Measurements from ENCODE around the gene HECW1. TPM values are rescaled to one million over a fixed set of nuclear protein-coding genes. Genes with fewer than 3 reads are reported as not detected.

HECW1 gene
- total and polyA plus RNA-seq, 8 donors = 0.04 to 0.69 (median 0.12) TPM; not detected in 5

- DNase-seq (no peak), ATAC-seq (no peak), FAIRE-seq (no peak)
- H3K4me1 ChIP-seq = no peaks in the 10 kb centered on the region
- TF ChIP-seq CTCF (IDR thresholded peaks at IDR 0.05) = no peak
- no peak overlapping the region for H3K27ac ChIP-seq
- intact Hi-C loops (cut with DNase I) = no loop called here
- H3K27me3 ChIP-seq = no peaks in the 10 kb centered on the region
- 80 to 82% methylated on average over 2 of the region's 2 CpGs for WGBS, 2 donors
- H3K36me3 ChIP-seq = no peaks in the 10 kb centered on the region
- no peaks in the 10 kb centered on the region for H3K9me3 ChIP-seq
- no peak overlapping the region for H3K4me3 ChIP-seq
Measured at GRCh38 chr7:43392638-43393330, 280.3 kb downstream of the HECW1 start.

DNA sequence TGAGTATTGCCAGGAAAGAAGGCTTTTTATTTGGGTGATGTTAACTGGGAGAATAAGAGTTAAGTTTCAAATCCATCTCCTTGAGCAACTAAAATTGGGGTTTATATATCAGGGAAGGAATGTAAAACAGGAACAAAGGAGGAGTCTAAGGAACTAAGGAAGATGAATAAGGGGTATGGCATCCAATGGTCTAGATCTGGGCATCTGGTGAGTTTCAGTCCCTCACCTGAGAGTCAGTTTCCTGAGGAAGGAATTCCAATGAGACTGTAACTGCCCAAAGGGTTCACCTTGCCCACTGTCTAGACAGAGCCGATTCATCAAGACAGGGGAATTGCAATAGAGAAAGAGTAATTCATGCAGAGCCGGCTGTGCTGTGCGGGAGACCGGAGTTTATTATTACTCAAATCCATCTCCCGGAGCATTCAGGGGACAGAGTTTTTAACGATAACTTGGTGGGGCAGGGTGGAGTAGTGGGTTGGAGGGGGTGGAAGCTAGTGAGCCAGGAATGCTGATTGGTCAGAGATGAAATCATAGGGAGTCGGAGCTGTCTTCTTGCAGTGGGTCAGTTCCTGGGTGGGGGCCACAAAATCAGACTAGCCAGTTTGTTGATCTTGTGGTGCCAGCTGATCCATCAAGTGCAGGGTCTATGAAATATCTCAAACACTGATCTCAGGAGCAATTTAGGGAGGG, 282.1 kb downstream of the HECW1 start:
- FAIRE-seq (no peak), DNase-seq (no peak), ATAC-seq (no peak)
- Histone ChIP-seq H3K4me1 (no peaks in the 10 kb centered on the region), H3K36me3 (no peaks in the 10 kb centered on the region), H3K4me3 (no peak overlapping the region), H3K27me3 (no peaks in the 10 kb centered on the region), H3K27ac (no peak overlapping the region), H3K9me3 (no peaks in the 10 kb centered on the region)
- 79 to 92% methylated on average over 7 of the region's 7 CpGs for WGBS, 2 donors
- TF ChIP-seq CTCF (IDR thresholded peaks at IDR 0.05) = no peak
- intact Hi-C loops (cut with DNase I) = no loop called here

- no peak for FAIRE-seq
- DNase-seq = no peak
Measured at GRCh38 chr7:43395351-43395750, 282.9 kb downstream of the HECW1 start.

DNA sequence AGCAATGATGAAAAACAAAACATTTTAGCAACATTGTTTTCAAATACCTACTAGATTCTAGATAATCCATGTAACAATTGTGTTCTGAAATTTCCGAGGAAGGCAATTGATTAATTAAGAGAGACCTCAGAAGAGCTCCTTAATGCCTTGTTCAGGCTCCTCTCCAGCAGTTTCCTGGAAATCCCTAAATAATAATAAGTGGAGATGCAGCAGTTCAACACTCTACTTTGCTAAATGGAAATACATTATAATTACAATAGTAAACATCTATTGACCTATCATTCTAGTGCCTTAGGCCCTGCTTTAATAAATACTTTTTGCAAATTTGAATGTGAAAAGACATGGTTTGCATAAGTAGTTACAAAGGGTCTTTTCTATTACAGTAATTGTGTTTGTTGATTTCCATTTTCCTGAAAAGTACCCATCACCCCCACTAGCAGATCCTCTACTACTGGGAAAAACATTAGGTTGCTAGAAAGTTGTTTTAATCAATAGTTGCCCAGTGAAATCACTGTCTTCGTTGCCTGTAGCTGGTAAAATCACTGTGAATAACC, 283.8 kb downstream of the HECW1 start:
- TF ChIP-seq CTCF (IDR thresholded peaks at IDR 0.05) = no peak
- no peak overlapping the region for H3K27ac ChIP-seq
- DNase-seq = no peak
- no peaks in the 10 kb centered on the region for H3K4me1 ChIP-seq
- no peak overlapping the region for H3K4me3 ChIP-seq
- H3K9me3 ChIP-seq = no peaks in the 10 kb centered on the region
- WGBS, 2 donors = 41 to 55% methylated on average over 2 of the region's 2 CpGs
- ATAC-seq = no peak
- H3K27me3 ChIP-seq = no peaks in the 10 kb centered on the region
- FAIRE-seq = no peak
- H3K36me3 ChIP-seq = no peaks in the 10 kb centered on the region
- intact Hi-C loops (cut with DNase I) = no loop called here

More at GRCh38 chr7:43395351-43395750, 282.9 kb downstream of the HECW1 start:
- Histone ChIP-seq H3K27ac (no peak overlapping the region), H3K4me3 (no peak overlapping the region), H3K36me3 (no peaks in the 10 kb centered on the region), H3K9me3 (no peaks in the 10 kb centered on the region), H3K27me3 (no peaks in the 10 kb centered on the region), H3K4me1 (no peaks in the 10 kb centered on the region)
- no peak for TF ChIP-seq CTCF (IDR thresholded peaks at IDR 0.05)
- 31 to 43% methylated on average over 2 of the region's 2 CpGs for WGBS, 2 donors
- intact Hi-C loops (cut with DNase I) = no loop called here
- ATAC-seq = no peak

GRCh38 chr7:43398831-43399230, 286.4 kb downstream of the HECW1 start:
- intact Hi-C loops (cut with DNase I) = no loop called here
- TF ChIP-seq CTCF (IDR thresholded peaks at IDR 0.05) = no peak
- ATAC-seq = no peak
- FAIRE-seq = no peak
- Histone ChIP-seq H3K27ac (no peak overlapping the region), H3K36me3 (no peaks in the 10 kb centered on the region), H3K4me1 (no peaks in the 10 kb centered on the region), H3K27me3 (no peaks in the 10 kb centered on the region), H3K9me3 (no peaks in the 10 kb centered on the region), H3K4me3 (no peak overlapping the region)
- no peak for DNase-seq

Measured in pancreas (tissue), 10 donors.